Heart left ventricle (tissue), 16 donors: ENCODE measurements around the gene IQGAP2. TPM values are rescaled to one million over a fixed set of nuclear protein-coding genes. Genes with fewer than 3 reads are reported as not detected.

ENCODE experiments used
- ATAC-seq, 4 donors: fragments of 200-7000 bp; cut with Tn5 transposase; one replicate each; pipeline ENCODE4 v1.9.1; 2020 to 2022; ENCODE audit warnings: moderate library complexity in 4 of 4, mild to moderate bottlenecking in 3 of 4, moderate number of reproducible peaks in 1 of 4
- DNase-seq, 5 donors: peaks; one replicate each; pipeline ENCODE4 v3.0.0-alpha.2; 2020
- H3K27ac ChIP-seq, 12 donors: fragments of 200-600 bp; sonication (generic) in 4 of 12; one replicate each; pipeline versions ENCODE4 v1.5.0 to v1.8.0; 2016 to 2022; ENCODE audit warnings: mild to moderate bottlenecking in 2 of 12
- H3K27me3 ChIP-seq, 9 donors: fragments of 200-600 bp; sonication (generic) in 2 of 9; one replicate each; pipeline versions ENCODE4 v1.5.1 to v1.8.0; 2016 to 2022; ENCODE audit warnings: mild to moderate bottlenecking in 3 of 9
- H3K36me3 ChIP-seq, 9 donors: fragments of 200-600 bp; sonication (generic) in 2 of 9; one replicate each; pipeline versions ENCODE4 v1.5.0 to v1.8.0; 2018 to 2022; ENCODE audit warnings: mild to moderate bottlenecking in 2 of 9
- H3K4me1 ChIP-seq, 12 donors: fragments of 200-600 bp; sonication (generic) in 4 of 12; one replicate each; pipeline versions ENCODE4 v1.5.0 to v1.8.0; 2016 to 2022; ENCODE audit warnings: mild to moderate bottlenecking in 3 of 12
- H3K4me3 ChIP-seq, 12 donors: fragments of 200-600 bp; sonication (generic) in 4 of 12; one replicate each; pipeline versions ENCODE4 v1.5.0 to v1.8.0; 2017 to 2022; ENCODE audit warnings: mild to moderate bottlenecking in 9 of 12, moderate library complexity in 4 of 12
- H3K9me3 ChIP-seq, 12 donors: fragments of 200-600 bp; sonication (generic) in 4 of 12; one replicate each; pipeline versions ENCODE4 v1.5.0 to v1.8.0; 2016 to 2022; ENCODE audit warnings: mild to moderate bottlenecking in 1 of 12
- CTCF ChIP-seq, 12 donors: fragments of 200-600 bp; sonication (generic) in 4 of 12; IDR thresholded peaks; one replicate each; pipeline versions ENCODE4 v1.5.0 to v1.8.0; 2018 to 2022; ENCODE audit warnings: antibody characterized with exemption in 12 of 12, mild to moderate bottlenecking in 5 of 12
- POLR2A ChIP-seq, 2 donors: fragments of 450-650 bp; IDR thresholded peaks; one replicate each; pipeline ENCODE4 v1.6.1; 2017; ENCODE audit warnings: antibody characterized with exemption in 2 of 2, mild to moderate bottlenecking in 2 of 2, moderate library complexity in 2 of 2
- WGBS, 4 donors: extraction: QIAGEN DNeasy Blood & Tissue Kit in 2 of 4; methylation state at CpG; one replicate each; pipeline versions ENCODE4 v1.1.5 to v1.1.7; 2013 to 2018; 5-methylcytosine and 5-hydroxymethylcytosine counted together
- intact Hi-C, 10 donors: fragments of 100-400 bp; cut with DNase I; formaldehyde crosslinking; loops; one replicate each; pipeline versions ENCODE4 v1.11.1 to v1.14.2; 2022
- polyA plus RNA-seq, 2 donors: library from polyadenylated mRNA; stranded (reverse); fragments of 200-250 nt; gene quantifications; one replicate each; pipeline ENCODE4 v1.2.3, GENCODE V29; 2013
- total RNA-seq, 9 donors: library from RNA; depleted of rRNA in 2 of 9; stranded (reverse); fragments of >200 nt in 2 of 9; fragmentation: NEBNext Ultra II Directional in 3 of 9; extraction: Animal tissue kit (Norgen Biotek cat#: 25700) in 3 of 9; gene quantifications; one replicate each; pipeline versions ENCODE4 v1.1.0 to v1.2.4, GENCODE V29; 2016 to 2023
- donor health status: ischemic (EF 13 %, LVEDD 7.1; RV severe dilation, severe dysfunction).
- donor health status: healthy with polysubstance abuse.
- donor health status: DM: no; HTN: yes; CAD: no.
- donor health status: DM: no; HTN: no; CAD: no.
- donor health status: ischemic (EF 25% LVEDD 6.9; RV normal size, moderate dysfunction).
- donor health status: ischemic (EF 25% LVEDD 5.7; RV mildly dilated, moderate dysfunction).
- donor health status: healthy.
- donor health status: DM: yes; HTN: yes; CAD: no.
- donor health status: ischemic (EF 35%, LVEDD 5.7; RV mildly dilated, moderate dysfunction).
- donor health status: nonischemic (EF 11% LVEDD 7.7; RV severe dilation, severe dysfunction).
- donor health status: DM: yes; HTN: yes; CAD: no.
- donor health status: PGD.
- donor health status: ischemic (EF 29% LVEDD 5.4; RV normal size, mild dysfunction).
- donor health status: nonischemic (EF 23%, LVEDD 6.1; RV moderate dilation, normal function).

The IQGAP2 gene
- total and polyA plus RNA-seq, 11 donors = 1.7 to 35.4 (median 6.1) TPM

DNA sequence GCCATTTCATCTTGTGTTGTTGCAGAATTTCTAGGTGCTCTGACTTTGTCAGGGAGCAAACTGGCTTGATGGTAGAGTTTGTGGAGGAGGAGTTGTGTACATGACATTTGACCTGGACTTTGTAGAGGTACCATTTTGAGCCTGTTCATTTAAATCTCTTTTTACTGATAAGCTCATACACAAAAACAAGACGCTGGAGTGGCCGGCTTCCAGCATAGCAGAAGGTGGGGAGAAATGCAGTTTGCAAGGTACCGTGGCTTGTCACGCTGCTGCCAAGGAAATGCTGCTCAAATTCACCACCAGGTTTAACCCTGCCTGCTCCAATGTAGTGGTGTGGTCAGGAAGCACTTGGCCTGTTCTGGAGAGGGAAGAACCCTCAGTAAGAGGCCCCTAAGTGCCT is 18.9 kb upstream of the IQGAP2 start:
- TF ChIP-seq CTCF (IDR thresholded peaks at IDR 0.05) = no peak
- no peak for TF ChIP-seq POLR2A (IDR thresholded peaks at IDR 0.05)
- no peaks in the 10 kb centered on the region for H3K9me3 ChIP-seq
- DNase-seq (no peak), ATAC-seq (no peak)
- no peak overlapping the region for H3K27ac ChIP-seq
- no peaks in the 10 kb centered on the region for H3K4me1 ChIP-seq
- intact Hi-C loops = no loop called here
- no peaks in the 10 kb centered on the region for H3K36me3 ChIP-seq
- WGBS, 4 donors = 26 to 46% (median 31%) methylated on average over 4 of the region's 4 CpGs
- no peak overlapping the region for H3K4me3 ChIP-seq
- H3K27me3 ChIP-seq = no peaks in the 10 kb centered on the region

- Histone ChIP-seq H3K27ac (no peak overlapping the region), H3K4me1 (no peaks in the 10 kb centered on the region), H3K27me3 (no peaks in the 10 kb centered on the region), H3K4me3 (no peak overlapping the region), H3K36me3 (no peaks in the 10 kb centered on the region), H3K9me3 (no peaks in the 10 kb centered on the region)
- TF ChIP-seq POLR2A (IDR thresholded peaks at IDR 0.05) (no peak), CTCF (IDR thresholded peaks at IDR 0.05) (no peak)
- 84 to 91% (median 89%) methylated on average over 3 of the region's 3 CpGs for WGBS, 4 donors
- intact Hi-C loops = no loop called here
- DNase-seq = no peak
- no peak for ATAC-seq
Measured at GRCh38 chr5:76384705-76385104, 18.4 kb upstream of the IQGAP2 start.

DNA sequence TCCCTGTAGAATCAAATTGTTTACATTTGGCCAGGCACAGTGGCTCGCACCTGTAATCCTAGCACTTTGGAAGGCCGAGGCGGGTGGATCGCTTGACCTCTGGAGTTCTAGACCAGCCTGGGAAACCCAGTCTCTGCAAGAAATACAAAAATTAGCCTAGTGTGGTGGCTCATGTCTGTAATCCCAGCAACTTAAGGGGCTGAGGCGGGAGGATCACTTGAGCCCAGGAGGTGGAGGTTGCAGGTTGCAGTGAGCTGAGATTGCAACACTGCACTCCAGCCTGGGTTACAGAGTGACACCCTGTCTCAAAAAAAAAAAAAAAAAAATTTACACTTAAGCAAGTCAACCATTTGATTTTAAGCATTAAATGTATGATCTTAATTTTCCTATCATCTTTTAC is 17.5 kb upstream of the IQGAP2 start:
- no peaks in the 10 kb centered on the region for H3K36me3 ChIP-seq
- no peak overlapping the region for H3K27ac ChIP-seq
- no peaks in the 10 kb centered on the region for H3K27me3 ChIP-seq
- intact Hi-C loops = no loop called here
- ATAC-seq = no peak
- TF ChIP-seq POLR2A (IDR thresholded peaks at IDR 0.05) = no peak
- no peak for TF ChIP-seq CTCF (IDR thresholded peaks at IDR 0.05)
- H3K4me3 ChIP-seq = no peak overlapping the region
- no peak for DNase-seq
- H3K4me1 ChIP-seq = peaks cover 0 to 3% (median 0%) of the 10 kb centered on the region in 12 donors
- H3K9me3 ChIP-seq = no peaks in the 10 kb centered on the region
- 94 to 99% (median 96%) methylated on average over 5 of the region's 5 CpGs for WGBS, 4 donors

GRCh38 chr5:76386360-76386759 is 16.7 kb upstream of the IQGAP2 start:
- Histone ChIP-seq H3K27ac (no peak overlapping the region), H3K27me3 (peaks cover 0 to 3% (median 0%) of the 10 kb centered on the region in 9 donors), H3K4me3 (no peak overlapping the region), H3K36me3 (no peaks in the 10 kb centered on the region), H3K4me1 (peaks cover 0 to 6% (median 0%) of the 10 kb centered on the region in 12 donors), H3K9me3 (no peaks in the 10 kb centered on the region)
- DNase-seq = no peak
- ATAC-seq = no peak
- WGBS, 4 donors = 63 to 79% (median 72%) methylated on average over 4 to 5 of the region's 5 CpGs
- TF ChIP-seq POLR2A (IDR thresholded peaks at IDR 0.05) (no peak), CTCF (IDR thresholded peaks at IDR 0.05) (no peak)
- intact Hi-C loops = no loop called here
